Stimulated activated naive CD8-positive, alpha-beta T cell treated with anti-CD3 and anti-CD28 coated beads, Interleukin-15, Interleukin-2, amounts not matched to agents 100 ng/mL and 50 ng/mL, for 24 hours (primary cell): Measurements from ENCODE around the gene TCF15.

ENCODE experiments used
- H3K27ac Mint-ChIP-seq: one replicate; pipeline ENCODE4 v1.8.0; 2021; ENCODE audit warnings: mild to moderate bottlenecking, mixed read lengths
- H3K27me3 Mint-ChIP-seq: one replicate; pipeline ENCODE4 v1.8.0; 2021; ENCODE audit warnings: mixed read lengths
- H3K36me3 Mint-ChIP-seq: one replicate; pipeline ENCODE4 v1.8.0; 2021; ENCODE audit warnings: low read depth, mixed read lengths
- H3K4me1 Mint-ChIP-seq: one replicate; pipeline ENCODE4 v1.8.0; 2021; ENCODE audit warnings: low read depth, mixed read lengths
- H3K4me3 Mint-ChIP-seq: one replicate; pipeline ENCODE4 v1.8.0; 2021; ENCODE audit warnings: mild to moderate bottlenecking, mixed read lengths
- H3K9me3 Mint-ChIP-seq: one replicate; pipeline ENCODE4 v1.8.0; 2021; ENCODE audit warnings: mixed read lengths

Gene TCF15

DNA sequence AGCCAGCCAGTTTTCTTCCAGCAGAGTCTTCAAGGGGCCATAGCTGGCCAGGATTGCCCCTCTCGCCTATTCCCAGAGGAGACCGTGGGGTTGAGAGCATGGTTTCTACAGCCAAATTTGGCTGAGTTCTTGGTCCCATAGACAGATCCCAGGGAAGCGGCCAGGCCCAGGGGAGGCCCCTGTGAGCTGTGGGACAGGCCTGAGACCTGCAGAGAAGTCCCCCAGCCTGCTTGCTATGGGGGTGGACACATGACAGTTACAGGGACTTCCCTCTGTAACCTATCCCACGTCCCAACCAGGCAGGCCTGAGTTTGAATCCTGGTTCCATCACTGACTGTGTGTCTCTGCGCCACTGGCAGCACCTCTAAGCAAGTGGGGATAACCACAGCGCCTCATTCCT is 2.6 kb downstream of the TCF15 start:
- Mint-ChIP-seq H3K27me3 (peaks cover 36% of the 10 kb centered on the region), H3K4me3 (no peak overlapping the region), H3K27ac (no peak overlapping the region), H3K9me3 (no peaks in the 10 kb centered on the region), H3K36me3 (no peaks in the 10 kb centered on the region), H3K4me1 (peaks cover 12% of the 10 kb centered on the region)

DNA sequence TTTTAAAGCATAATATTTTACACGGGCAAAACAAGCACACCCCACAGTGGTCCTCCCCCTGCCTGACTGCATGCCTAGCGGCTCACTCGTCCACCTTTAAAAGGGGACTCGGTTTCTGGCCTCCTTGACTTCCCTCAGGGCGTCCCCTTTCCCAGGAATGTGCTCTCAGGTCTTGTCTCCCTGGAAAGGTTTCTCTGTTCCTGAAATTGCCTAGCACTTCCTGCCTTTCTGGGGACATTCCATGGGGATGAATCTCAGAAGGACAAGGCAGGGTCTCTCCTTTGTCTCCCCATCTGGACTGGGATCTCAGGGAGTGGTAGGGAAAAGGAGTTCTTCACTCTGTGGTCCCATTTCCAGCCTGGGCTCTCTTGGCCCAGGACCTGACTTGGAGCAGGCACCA is 4.9 kb downstream of the TCF15 start:
- Mint-ChIP-seq H3K4me1 (peaks cover 3% of the 10 kb centered on the region), H3K9me3 (no peaks in the 10 kb centered on the region), H3K4me3 (no peak overlapping the region), H3K27me3 (peaks cover 19% of the 10 kb centered on the region), H3K27ac (no peak overlapping the region), H3K36me3 (no peaks in the 10 kb centered on the region)

DNA sequence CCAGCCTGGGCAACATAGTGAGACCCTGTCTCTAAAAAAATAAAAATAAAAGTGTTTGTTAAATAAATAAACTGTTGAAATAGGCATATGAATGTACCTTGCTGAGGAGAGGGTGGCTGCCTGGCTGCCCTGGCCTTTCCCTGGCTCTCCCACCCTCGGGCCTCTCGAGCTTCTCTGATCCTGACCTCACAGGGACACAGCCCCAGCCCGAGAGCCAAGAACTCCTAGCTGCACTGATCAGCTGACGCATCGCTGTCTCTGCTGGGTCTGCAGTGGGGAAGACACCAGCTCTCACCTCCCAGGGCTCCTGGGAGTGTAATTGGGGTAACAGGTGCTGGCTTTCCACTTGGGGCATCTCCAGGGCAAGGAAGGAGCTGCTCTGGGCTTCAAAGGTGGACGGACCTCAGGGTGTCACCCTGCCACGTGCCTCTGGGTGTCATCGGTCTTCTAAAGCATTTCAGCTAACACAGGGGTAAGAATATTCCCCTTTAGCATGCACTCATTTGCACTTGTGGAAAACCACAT is 6.9 kb downstream of the TCF15 start:
- no peaks in the 10 kb centered on the region for H3K9me3 Mint-ChIP-seq
- H3K27ac Mint-ChIP-seq = no peak overlapping the region
- H3K27me3 Mint-ChIP-seq = peaks cover 8% of the 10 kb centered on the region
- no peak overlapping the region for H3K4me3 Mint-ChIP-seq
- no peaks in the 10 kb centered on the region for H3K4me1 Mint-ChIP-seq
- no peaks in the 10 kb centered on the region for H3K36me3 Mint-ChIP-seq

DNA sequence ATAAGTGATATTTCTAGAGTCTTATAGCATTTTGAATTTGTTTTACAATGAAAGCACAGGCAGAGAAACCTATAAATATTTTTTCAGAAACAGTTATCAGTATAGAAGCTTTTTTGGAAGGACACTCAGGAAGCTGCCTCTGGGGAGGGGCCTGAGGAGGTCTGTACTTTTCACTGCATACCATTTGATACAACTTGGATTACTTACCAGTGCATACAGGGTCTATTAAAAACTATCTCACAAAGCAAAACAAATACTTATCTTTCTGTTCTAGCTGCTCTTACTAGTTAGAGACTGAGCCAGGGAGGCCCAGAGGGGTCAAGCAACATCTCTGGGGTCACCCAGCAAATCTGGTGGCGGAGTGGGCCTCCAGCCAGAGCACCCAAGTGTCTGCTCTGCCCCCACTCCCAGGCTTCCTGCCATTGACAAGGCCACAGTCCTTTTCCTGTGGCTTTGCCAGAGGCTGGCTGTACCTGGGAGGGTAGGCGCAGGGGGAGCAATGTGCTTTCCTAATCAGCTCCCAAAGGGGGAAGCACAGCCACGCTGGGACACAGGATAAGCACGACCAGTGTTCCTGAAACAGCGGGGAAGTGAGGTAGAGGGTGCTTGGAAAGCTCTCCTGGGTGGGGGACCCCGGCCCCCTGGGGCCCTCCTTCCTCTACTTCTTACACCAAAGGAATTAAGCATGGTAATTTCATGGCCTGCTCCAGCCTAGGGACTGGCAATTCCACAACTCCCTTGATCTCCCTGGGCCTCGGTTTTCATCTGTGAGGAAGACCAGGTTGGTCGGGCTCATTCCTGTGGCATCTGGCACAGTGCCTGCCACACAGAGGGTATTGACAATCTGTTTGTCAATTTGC is 7.8 kb downstream of the TCF15 start:
- no peaks in the 10 kb centered on the region for H3K4me1 Mint-ChIP-seq
- H3K4me3 Mint-ChIP-seq = no peak overlapping the region
- no peaks in the 10 kb centered on the region for H3K36me3 Mint-ChIP-seq
- no peaks in the 10 kb centered on the region for H3K9me3 Mint-ChIP-seq
- H3K27ac Mint-ChIP-seq = no peak overlapping the region
- peaks cover 4% of the 10 kb centered on the region for H3K27me3 Mint-ChIP-seq

DNA sequence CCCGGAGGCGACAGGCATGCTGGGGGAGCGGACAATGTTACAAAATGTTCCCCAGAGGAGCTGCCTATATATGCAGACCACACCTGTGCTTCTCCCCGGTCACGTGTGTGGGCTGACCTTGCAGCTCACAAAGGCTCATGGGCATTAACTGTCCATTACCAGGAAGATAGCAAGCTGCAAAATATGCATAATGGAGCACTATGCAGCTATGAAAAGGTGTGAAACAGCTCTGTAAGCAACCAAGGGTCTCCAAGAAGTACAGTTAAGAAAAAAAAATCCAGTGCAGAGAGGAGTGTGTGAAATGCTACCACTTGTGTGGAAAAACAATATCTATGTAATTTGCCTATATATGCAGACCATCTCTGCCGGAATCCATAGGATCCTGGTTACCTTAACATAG is 9.4 kb downstream of the TCF15 start:
- H3K36me3 Mint-ChIP-seq = no peaks in the 10 kb centered on the region
- H3K9me3 Mint-ChIP-seq = no peaks in the 10 kb centered on the region
- no peak overlapping the region for H3K4me3 Mint-ChIP-seq
- no peaks in the 10 kb centered on the region for H3K4me1 Mint-ChIP-seq
- peaks cover 4% of the 10 kb centered on the region for H3K27me3 Mint-ChIP-seq
- no peak overlapping the region for H3K27ac Mint-ChIP-seq

DNA sequence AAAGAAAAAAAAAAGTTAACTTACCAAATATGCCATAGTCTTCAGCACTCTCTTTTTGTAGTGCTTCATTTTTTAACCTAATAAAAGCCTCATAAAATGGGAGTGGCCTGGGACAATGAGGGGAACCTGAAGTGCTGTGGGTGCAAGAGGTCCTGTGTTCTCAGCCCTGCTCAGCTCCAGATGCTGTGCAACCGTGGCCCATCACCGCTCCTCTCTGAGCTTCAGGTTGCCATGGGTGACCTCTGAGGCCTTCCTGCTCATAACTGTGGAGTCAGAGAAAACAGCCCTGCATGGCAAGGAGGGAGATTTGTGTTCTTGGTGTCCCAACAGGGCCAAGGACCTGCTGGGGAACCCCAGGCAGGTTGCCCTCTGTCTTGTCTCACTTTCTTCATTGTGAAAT is 10.0 kb downstream of the TCF15 start:
- Mint-ChIP-seq H3K27ac (no peak overlapping the region), H3K36me3 (no peaks in the 10 kb centered on the region), H3K9me3 (no peaks in the 10 kb centered on the region), H3K4me1 (no peaks in the 10 kb centered on the region), H3K4me3 (no peak overlapping the region), H3K27me3 (no peaks in the 10 kb centered on the region)

DNA sequence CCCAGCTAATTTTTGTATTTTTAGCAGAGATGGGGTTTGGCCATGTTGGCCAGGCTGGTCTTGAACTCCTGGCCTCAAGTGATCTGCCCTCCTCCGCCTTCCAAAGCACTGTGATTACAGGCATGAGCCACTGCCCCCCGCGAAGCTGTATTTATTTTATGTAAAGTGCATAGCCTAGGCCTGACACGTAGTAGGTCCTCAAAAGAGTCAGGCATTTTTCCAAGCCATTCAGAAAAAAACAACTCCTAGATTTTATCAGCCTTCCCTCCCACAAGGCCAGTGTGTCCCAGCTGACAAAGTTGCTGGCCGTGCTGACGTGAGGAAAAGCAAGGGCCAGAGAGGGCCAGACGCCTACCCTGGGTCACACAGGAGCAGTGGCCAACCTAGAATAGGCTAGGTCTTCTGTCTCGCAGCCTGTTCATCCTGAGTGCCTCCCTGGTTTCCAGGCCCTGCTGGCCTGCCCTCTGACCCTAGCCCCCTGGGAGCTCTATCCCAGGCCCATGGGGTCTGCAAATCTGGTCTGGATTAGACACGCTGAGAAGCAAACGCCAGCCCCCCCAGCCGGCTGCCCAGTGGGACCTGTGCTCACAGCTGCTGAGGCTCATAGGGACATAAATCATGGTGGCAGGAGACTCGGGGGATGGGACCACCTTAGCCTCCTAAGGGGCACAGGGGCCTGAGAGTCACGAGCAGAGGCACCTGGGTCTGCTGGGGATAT is 11.8 kb downstream of the TCF15 start:
- H3K27ac Mint-ChIP-seq = no peak overlapping the region
- H3K4me1 Mint-ChIP-seq = no peaks in the 10 kb centered on the region
- no peak overlapping the region for H3K4me3 Mint-ChIP-seq
- H3K9me3 Mint-ChIP-seq = no peaks in the 10 kb centered on the region
- H3K36me3 Mint-ChIP-seq = no peaks in the 10 kb centered on the region
- peaks cover 4% of the 10 kb centered on the region for H3K27me3 Mint-ChIP-seq

DNA sequence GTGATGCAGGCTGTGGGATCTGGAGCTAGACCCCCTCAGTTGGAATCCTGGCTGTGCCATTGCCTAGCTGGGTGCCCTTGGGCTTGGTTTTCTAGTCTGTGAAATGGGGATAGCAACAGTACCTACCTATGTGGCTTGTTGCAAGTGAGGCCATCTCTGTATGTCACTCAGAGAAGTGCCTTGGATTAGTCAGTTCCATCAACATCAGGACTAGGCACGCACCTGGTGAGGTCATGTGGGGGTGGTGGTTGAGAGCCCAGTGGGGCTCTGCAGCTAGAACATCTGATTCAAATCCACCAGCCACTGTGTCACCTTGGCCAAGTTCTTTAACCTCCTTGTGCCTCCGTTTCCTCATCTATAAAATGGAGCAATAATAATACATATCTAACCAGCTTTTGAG is 12.5 kb downstream of the TCF15 start:
- H3K4me1 Mint-ChIP-seq = no peaks in the 10 kb centered on the region
- no peaks in the 10 kb centered on the region for H3K36me3 Mint-ChIP-seq
- no peak overlapping the region for H3K4me3 Mint-ChIP-seq

DNA sequence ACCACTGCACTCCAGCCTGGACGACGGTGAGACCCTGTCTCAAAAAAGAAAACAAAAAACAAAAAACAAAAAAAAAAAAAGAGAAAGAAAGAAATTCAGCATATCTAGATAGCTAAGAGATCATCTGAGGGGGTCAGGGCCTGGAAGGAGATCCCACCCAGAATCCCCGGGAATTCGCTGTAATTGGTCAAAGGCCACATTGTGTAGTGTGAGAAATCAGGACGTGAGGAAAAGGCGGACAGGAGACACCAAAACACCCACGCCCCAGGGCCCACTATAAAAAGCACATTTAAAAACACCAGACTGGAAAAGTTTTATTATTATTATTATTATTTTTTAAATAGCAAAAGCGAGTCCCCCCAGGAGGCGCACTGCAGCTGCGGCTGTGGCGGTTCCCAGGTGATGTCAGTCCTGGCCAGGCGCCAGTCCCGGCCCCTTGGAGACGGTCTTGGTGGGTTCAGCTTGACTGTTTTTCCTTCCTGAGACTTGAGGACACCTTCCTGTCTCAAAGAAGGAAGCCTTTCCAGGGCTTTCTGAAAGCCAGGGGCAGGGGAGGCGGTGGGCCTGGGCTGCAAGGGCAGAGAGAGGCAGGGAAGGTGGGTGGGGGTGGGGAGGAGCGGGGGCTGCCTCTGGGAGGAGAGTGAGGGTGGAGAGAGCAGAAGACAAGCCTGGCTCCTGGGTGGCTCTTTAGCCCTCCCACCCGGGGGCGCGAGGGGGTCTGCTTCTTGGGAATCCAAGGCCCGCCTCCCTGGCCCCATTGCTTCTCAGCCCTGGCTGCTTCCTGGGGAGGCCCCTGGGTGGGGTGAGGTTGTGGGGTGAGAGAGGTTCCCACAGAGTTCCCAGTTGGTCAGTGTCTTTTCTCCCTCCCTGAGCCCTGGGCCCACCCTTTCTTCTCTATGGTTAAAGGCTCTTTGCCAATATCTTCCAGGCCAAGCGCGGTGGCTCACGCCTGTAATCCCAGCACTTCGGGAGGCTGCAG is 14.5 kb downstream of the TCF15 start:
- Mint-ChIP-seq H3K4me3 (no peak overlapping the region), H3K27ac (no peak overlapping the region), H3K36me3 (no peaks in the 10 kb centered on the region)

More for the DNA sequence above, 12.5 kb downstream of the TCF15 start:
- no peak overlapping the region for H3K27ac Mint-ChIP-seq
- peaks cover 6% of the 10 kb centered on the region for H3K27me3 Mint-ChIP-seq
- H3K9me3 Mint-ChIP-seq = no peaks in the 10 kb centered on the region

DNA sequence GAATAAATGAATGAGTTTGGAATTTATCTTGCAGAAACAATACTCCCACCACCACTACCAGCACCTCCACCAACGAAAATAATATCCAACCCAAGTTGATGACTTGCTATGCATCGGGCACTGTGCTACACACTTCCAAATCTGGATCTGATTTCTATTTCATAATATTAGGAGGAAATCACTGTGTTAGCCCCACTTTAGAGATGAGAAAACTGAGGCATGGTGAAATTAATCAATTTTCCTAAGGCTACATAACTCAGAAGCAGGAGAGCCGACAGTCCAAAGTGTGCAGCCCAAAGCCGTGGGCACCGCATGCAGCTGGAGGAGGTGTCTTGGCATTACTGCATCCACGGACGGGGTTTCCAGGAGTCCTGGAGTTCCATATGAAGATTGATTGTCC is 17.6 kb downstream of the TCF15 start:
- Mint-ChIP-seq H3K27me3 (peaks cover 18% of the 10 kb centered on the region), H3K27ac (no peak overlapping the region), H3K4me3 (no peak overlapping the region), H3K4me1 (no peaks in the 10 kb centered on the region), H3K9me3 (no peaks in the 10 kb centered on the region), H3K36me3 (no peaks in the 10 kb centered on the region)

More for the DNA sequence above, 14.5 kb downstream of the TCF15 start:
- Mint-ChIP-seq H3K27me3 (peaks cover 17% of the 10 kb centered on the region), H3K4me1 (no peaks in the 10 kb centered on the region), H3K9me3 (no peaks in the 10 kb centered on the region)

DNA sequence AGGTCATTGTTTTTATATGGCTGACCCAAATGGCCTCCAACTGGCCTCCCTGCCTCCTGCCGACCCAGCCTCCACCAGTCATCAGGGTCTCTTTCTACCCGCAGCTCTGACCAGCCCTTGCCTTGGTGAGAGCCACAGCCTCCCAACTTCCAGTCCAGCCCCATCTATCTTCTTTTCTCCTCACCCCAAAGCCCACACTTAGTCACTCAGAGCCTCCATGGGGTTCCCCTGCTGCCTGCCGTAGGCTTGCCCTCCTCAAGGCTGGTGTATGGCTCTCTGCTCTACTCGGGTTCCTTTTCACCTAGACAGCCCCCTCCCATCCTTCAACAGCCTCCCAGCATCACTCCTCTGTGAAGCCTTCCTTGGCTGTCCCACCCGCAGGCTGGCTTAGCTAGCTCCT is 18.2 kb downstream of the TCF15 start:
- Mint-ChIP-seq H3K9me3 (no peaks in the 10 kb centered on the region), H3K4me1 (no peaks in the 10 kb centered on the region), H3K4me3 (no peak overlapping the region), H3K36me3 (no peaks in the 10 kb centered on the region), H3K27ac (no peak overlapping the region), H3K27me3 (peaks cover 18% of the 10 kb centered on the region)

DNA sequence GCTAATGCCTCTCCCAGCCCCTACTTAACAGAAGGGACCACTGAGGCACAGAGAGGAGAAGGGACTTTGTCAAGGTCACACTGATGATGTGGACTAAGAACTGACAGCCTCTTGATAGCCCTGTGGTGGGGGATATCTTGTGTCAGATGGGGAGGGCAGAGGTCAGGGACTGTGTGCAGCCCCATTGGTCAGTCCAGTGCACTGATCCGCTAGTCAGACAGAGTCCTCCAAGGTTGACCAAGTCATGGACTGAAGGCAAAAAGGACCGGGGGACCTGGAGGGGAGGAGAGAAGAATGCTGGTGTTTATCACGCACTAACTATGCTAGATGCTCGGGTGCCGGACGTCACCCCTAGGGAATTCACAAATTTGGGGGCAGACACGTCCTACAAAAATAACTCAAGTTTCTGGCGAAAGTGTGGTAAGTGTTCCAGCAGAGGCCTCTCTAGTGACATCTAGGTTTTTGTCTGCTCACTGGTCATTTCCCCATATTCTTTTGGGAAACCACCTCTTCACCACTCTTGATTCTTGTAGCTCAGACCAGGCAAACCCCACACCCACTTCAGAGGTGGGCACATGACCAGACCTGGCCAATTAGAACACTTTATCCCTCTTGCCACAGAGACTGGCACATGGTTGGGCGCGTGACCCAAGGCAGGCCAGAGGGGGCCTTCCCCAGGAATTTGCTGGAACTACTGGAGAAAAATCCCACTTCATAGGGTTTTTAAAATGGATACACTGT is 21.0 kb downstream of the TCF15 start:
- peaks cover 28% of the 10 kb centered on the region for H3K27me3 Mint-ChIP-seq
- no peaks in the 10 kb centered on the region for H3K4me1 Mint-ChIP-seq
- no peaks in the 10 kb centered on the region for H3K9me3 Mint-ChIP-seq
- H3K4me3 Mint-ChIP-seq = no peak overlapping the region
- no peaks in the 10 kb centered on the region for H3K36me3 Mint-ChIP-seq
- no peak overlapping the region for H3K27ac Mint-ChIP-seq

DNA sequence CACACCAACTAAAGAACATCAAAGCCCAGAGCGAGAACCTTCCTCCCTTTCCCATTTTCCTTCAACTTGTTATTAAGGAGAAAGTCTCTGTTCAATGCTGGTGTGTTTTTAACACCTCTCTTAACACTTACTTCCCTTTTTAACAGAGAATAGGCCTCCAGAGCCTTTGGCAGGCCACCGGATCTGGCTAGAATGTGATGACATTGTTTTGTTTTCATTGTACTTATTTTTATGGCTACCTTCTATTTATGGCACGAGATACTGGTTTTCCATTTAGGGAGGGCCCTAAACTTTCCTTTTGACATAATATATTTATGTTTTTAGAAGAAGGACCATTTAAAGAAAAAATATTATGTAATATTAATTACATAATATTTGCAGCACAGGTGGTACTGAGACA is 21.6 kb downstream of the TCF15 start:
- Mint-ChIP-seq H3K4me3 (no peak overlapping the region), H3K9me3 (no peaks in the 10 kb centered on the region), H3K27me3 (peaks cover 27% of the 10 kb centered on the region), H3K4me1 (no peaks in the 10 kb centered on the region), H3K27ac (no peak overlapping the region), H3K36me3 (no peaks in the 10 kb centered on the region)

DNA sequence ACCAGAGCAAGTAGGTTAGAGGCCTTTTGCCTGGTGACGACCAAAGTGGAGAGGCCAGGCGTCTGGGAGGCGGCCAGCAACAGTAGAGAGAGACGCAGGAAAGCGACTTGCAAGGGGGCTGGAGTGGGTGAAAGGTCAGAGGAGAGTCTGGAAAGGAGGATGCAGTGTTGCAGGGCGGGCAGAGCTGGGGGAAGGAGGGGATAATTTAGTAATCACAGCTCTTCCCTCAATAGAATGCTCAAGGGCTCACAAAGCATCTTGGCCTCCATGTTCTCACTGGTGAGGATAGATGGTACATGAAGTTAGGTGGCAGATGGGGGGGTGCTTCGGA is 25.2 kb downstream of the TCF15 start:
- no peak overlapping the region for H3K27ac Mint-ChIP-seq

More for the DNA sequence above, 25.2 kb downstream of the TCF15 start:
- no peaks in the 10 kb centered on the region for H3K9me3 Mint-ChIP-seq
- peaks cover 19% of the 10 kb centered on the region for H3K27me3 Mint-ChIP-seq
- H3K4me1 Mint-ChIP-seq = no peaks in the 10 kb centered on the region
- no peaks in the 10 kb centered on the region for H3K36me3 Mint-ChIP-seq
- no peak overlapping the region for H3K4me3 Mint-ChIP-seq
